SU-DHL-6 (cell line): ENCODE measurements around the gene KNDC1.

ENCODE experiments used
- H2AFZ ChIP-seq: fragments of 200-600 bp; sonication (generic); 2 replicates; pipeline ENCODE4 v1.6.1; 2014; ENCODE audit warnings: low read depth, mild to moderate bottlenecking, moderate library complexity, mixed read lengths, antibody characterized with exemption, low read length; ENCODE audit not compliant: severe bottlenecking
- H3F3A ChIP-seq: fragments of 200-600 bp; shearing (Covaris generic); 2 replicates; pipeline ENCODE4 v1.6.0; 2016; ENCODE audit warnings: antibody characterized with exemption, mild to moderate bottlenecking; ENCODE audit not compliant: insufficient read depth
- H3K27ac ChIP-seq: fragments of 200-600 bp; sonication (generic); 2 replicates; pipeline ENCODE4 v1.5.1; 2016; ENCODE audit warnings: low read depth, mild to moderate bottlenecking, low read length, moderate library complexity, mixed read lengths
- H3K27me3 ChIP-seq: fragments of 200-600 bp; sonication (generic), shearing (Covaris generic); 2 replicates; pipeline ENCODE4 v1.6.0; 2014; ENCODE audit warnings: mild to moderate bottlenecking, low read length
- H3K36me3 ChIP-seq: fragments of 200-600 bp; sonication (generic); 2 replicates; pipeline ENCODE4 v1.6.1; 2014; ENCODE audit warnings: mild to moderate bottlenecking, low read length, mixed read lengths
- H3K4me2 ChIP-seq: fragments of 300-600, 200-600 bp; shearing (Covaris generic), sonication (generic); 2 replicates; pipeline ENCODE4 v1.6.0; 2014; ENCODE audit warnings: low read length, low read depth, mild to moderate bottlenecking; ENCODE audit not compliant: poor library complexity, severe bottlenecking
- H3K4me3 ChIP-seq: fragments of 200-600 bp; sonication (generic); 2 replicates; pipeline ENCODE4 v1.5.1; 2014; ENCODE audit warnings: antibody characterized with exemption, low read length, mild to moderate bottlenecking, mixed read lengths; ENCODE audit not compliant: insufficient read depth, poor library complexity, severe bottlenecking
- H3K79me2 ChIP-seq: fragments of 200-600 bp; sonication (generic); 2 replicates; pipeline ENCODE4 v1.6.1; 2014; ENCODE audit warnings: mild to moderate bottlenecking, low read length, moderate library complexity; ENCODE audit not compliant: insufficient read depth
- H3K9ac ChIP-seq: fragments of 200-600 bp; sonication (generic); 2 replicates; pipeline ENCODE4 v1.7.0; 2014; ENCODE audit warnings: mild to moderate bottlenecking, low read length
- H3K9me2 ChIP-seq: fragments of 200-600 bp; sonication (generic); replicated peaks from 2 replicates; pipeline ENCODE4 v1.6.1; 2014; ENCODE audit warnings: low read length; ENCODE audit not compliant: insufficient read depth
- H3K9me3 ChIP-seq: fragments of 200-600 bp; sonication (generic); 2 replicates; pipeline ENCODE4 v1.6.1; 2014; ENCODE audit warnings: low read length, mixed read lengths; ENCODE audit not compliant: insufficient read depth
- H4K20me1 ChIP-seq: fragments of 200-600 bp; sonication (generic); 2 replicates; pipeline ENCODE4 v1.6.1; 2014; ENCODE audit warnings: low read depth, mild to moderate bottlenecking, antibody characterized with exemption, low read length, moderate library complexity, mixed read lengths
- CTCF ChIP-seq: fragments of 200-600 bp; sonication (generic); IDR thresholded peaks from one replicate; pipeline ENCODE4 v1.5.1; 2017; ENCODE audit warnings: antibody characterized with exemption, mild to moderate bottlenecking, low read length, moderate library complexity; ENCODE audit not compliant: insufficient read depth, poor library complexity, severe bottlenecking
- EZH2phosphoT487 ChIP-seq: fragments of 200-600 bp; sonication (generic), shearing (Covaris generic); conservative IDR thresholded peaks from 2 replicates; pipeline ENCODE4 v1.6.1; 2018; ENCODE audit warnings: mild to moderate bottlenecking, antibody characterized with exemption, low read length, moderate library complexity, mixed read lengths

Gene KNDC1

GRCh38 chr10:133246236-133246626 is 86.2 kb downstream of the KNDC1 start:
- no peak overlapping the region for H3K4me3 ChIP-seq
- no peaks in the 10 kb centered on the region for H3K9me3 ChIP-seq
- no peaks in the 10 kb centered on the region for H3F3A ChIP-seq
- no peaks in the 10 kb centered on the region for H3K36me3 ChIP-seq
- no peak overlapping the region for H2AFZ ChIP-seq
- no peak overlapping the region for H3K27ac ChIP-seq
- no peaks in the 10 kb centered on the region for H4K20me1 ChIP-seq
- H3K27me3 ChIP-seq: no peaks in the 10 kb centered on the region
- H3K9me2 ChIP-seq: no peaks in the 10 kb centered on the region
- TF ChIP-seq EZH2phosphoT487 (no peak), CTCF (no peak)
- no peak overlapping the region for H3K4me2 ChIP-seq
- H3K9ac ChIP-seq: no peak overlapping the region
- H3K79me2 ChIP-seq: no peaks in the 10 kb centered on the region

- Histone ChIP-seq H3K79me2 (no peaks in the 10 kb centered on the region), H3F3A (no peaks in the 10 kb centered on the region), H3K4me2 (no peak overlapping the region), H4K20me1 (no peaks in the 10 kb centered on the region), H3K27ac (no peak overlapping the region), H2AFZ (no peak overlapping the region), H3K9ac (no peak overlapping the region), H3K9me2 (no peaks in the 10 kb centered on the region), H3K9me3 (no peaks in the 10 kb centered on the region), H3K27me3 (no peaks in the 10 kb centered on the region), H3K36me3 (no peaks in the 10 kb centered on the region), H3K4me3 (no peak overlapping the region)
- TF ChIP-seq EZH2phosphoT487 (no peak), CTCF (no peak)
Measured at GRCh38 chr10:133247681-133248333, 87.8 kb downstream of the KNDC1 start.

DNA sequence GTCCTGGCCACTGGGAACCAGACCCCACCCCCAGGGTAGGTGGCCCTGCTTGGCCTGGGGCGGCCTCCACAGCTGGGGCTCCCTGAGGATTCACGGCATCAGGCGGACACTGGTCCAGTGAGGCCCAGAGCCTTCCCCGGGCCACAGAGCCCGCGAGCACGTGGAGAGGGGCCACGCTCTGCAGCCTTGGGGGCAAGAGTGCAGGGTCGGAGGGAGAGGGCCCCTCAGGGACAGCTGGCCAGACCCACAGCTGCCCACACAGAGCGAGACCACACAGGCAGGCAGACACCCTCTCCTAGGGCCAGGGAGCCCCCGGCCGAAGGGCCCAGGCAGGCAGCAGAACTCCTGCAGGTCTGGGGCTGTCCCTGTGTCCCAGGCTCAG is 88.3 kb downstream of the KNDC1 start:
- no peaks in the 10 kb centered on the region for H3K9me2 ChIP-seq
- TF ChIP-seq EZH2phosphoT487: no peak
- no peak for TF ChIP-seq CTCF
- no peaks in the 10 kb centered on the region for H3K79me2 ChIP-seq
- no peaks in the 10 kb centered on the region for H3F3A ChIP-seq
- no peaks in the 10 kb centered on the region for H3K36me3 ChIP-seq
- H3K27me3 ChIP-seq: no peaks in the 10 kb centered on the region
- no peaks in the 10 kb centered on the region for H4K20me1 ChIP-seq
- no peaks in the 10 kb centered on the region for H3K9me3 ChIP-seq
- H3K4me3 ChIP-seq: no peak overlapping the region
- H3K27ac ChIP-seq: no peak overlapping the region
- no peak overlapping the region for H3K9ac ChIP-seq
- H3K4me2 ChIP-seq: no peak overlapping the region
- H2AFZ ChIP-seq: no peak overlapping the region
